HepG2 (cell line): ENCODE data around the gene ADAMTS4. TPM values are rescaled to one million over a fixed set of nuclear protein-coding genes. Genes with fewer than 3 reads are reported as not detected.

Source experiments
- ARHGAP35 ChIP-seq: sonication (generic); formaldehyde crosslinking; IDR thresholded peaks from 2 replicates; pipeline ENCODE4 v1.9.0; 2022; ENCODE audit warnings: mild to moderate bottlenecking, inconsistent platforms, moderate library complexity, missing genetic modification reagents, borderline replicate concordance
- CREM ChIP-seq, 2 experiments: sonication (generic) in 1 of 2; formaldehyde crosslinking in 1 of 2; IDR thresholded peaks; 2 replicates each; pipeline versions ENCODE4 v1.4.0 to v1.6.1; 2016 to 2020; ENCODE audit warnings: antibody characterized with exemption in 1 of 2, mild to moderate bottlenecking in 1 of 2, missing genetic modification reagents in 1 of 2
- DMTF1 ChIP-seq: sonication (generic); formaldehyde crosslinking; IDR thresholded peaks from 2 replicates; pipeline ENCODE4 v1.4.0; 2020; ENCODE audit warnings: mild to moderate bottlenecking, missing genetic modification reagents
- ELF4 ChIP-seq: sonication (generic); formaldehyde crosslinking; IDR thresholded peaks from 2 replicates; pipeline ENCODE4 v1.5.0; 2020; ENCODE audit warnings: missing genetic modification reagents, mild to moderate bottlenecking, moderate library complexity, borderline replicate concordance
- NCOA1 ChIP-seq: sonication (generic); formaldehyde crosslinking; IDR thresholded peaks from 2 replicates; pipeline ENCODE4 v1.9.0; 2021; ENCODE audit warnings: missing genetic modification reagents
- NKX3-1 ChIP-seq: sonication (generic); formaldehyde crosslinking; IDR thresholded peaks from 2 replicates; pipeline ENCODE4 v1.5.0; 2020; ENCODE audit warnings: missing genetic modification reagents
- NR1H2 ChIP-seq: sonication (generic); formaldehyde crosslinking; IDR thresholded peaks from 2 replicates; pipeline ENCODE4 v1.8.1; 2022; ENCODE audit warnings: low read depth, missing genetic modification reagents, borderline replicate concordance
- POGZ ChIP-seq: sonication (generic); formaldehyde crosslinking; IDR thresholded peaks from 2 replicates; pipeline ENCODE4 v1.4.0; 2020; ENCODE audit warnings: mild to moderate bottlenecking, missing genetic modification reagents
- SCMH1 ChIP-seq: sonication (generic); formaldehyde crosslinking; IDR thresholded peaks from 2 replicates; pipeline ENCODE4 v1.9.0; 2021; ENCODE audit warnings: missing genetic modification reagents, mild to moderate bottlenecking, borderline replicate concordance
- SIN3B ChIP-seq: fragments of 150-350 bp; IDR thresholded peaks from 2 replicates; pipeline ENCODE4 v1.6.1; 2014; ENCODE audit warnings: low read length
- SUZ12 ChIP-seq: fragments of 150-350 bp; IDR thresholded peaks from 2 replicates; pipeline ENCODE4 v1.6.1; 2014; ENCODE audit warnings: low read depth, low read length
- YEATS2 ChIP-seq: sonication (generic); formaldehyde crosslinking; IDR thresholded peaks from 2 replicates; pipeline ENCODE4 v1.4.0; 2020; ENCODE audit warnings: missing genetic modification reagents, borderline replicate concordance
- ZBTB1 ChIP-seq: sonication (generic); formaldehyde crosslinking; IDR thresholded peaks from 2 replicates; pipeline ENCODE4 v1.4.0; 2020; ENCODE audit warnings: missing genetic modification reagents, borderline replicate concordance
- ZKSCAN5 ChIP-seq: sonication (generic); formaldehyde crosslinking; IDR thresholded peaks from 2 replicates; pipeline ENCODE4 v1.5.1; 2020; ENCODE audit warnings: mild to moderate bottlenecking, missing genetic modification reagents
- ZNF567 ChIP-seq: sonication (generic); formaldehyde crosslinking; IDR thresholded peaks from 2 replicates; pipeline ENCODE4 v1.8.1; 2023; ENCODE audit warnings: mild to moderate bottlenecking, missing genetic modification reagents, borderline replicate concordance
- ZNF761 ChIP-seq: sonication (generic); formaldehyde crosslinking; conservative IDR thresholded peaks from 2 replicates; pipeline ENCODE4 v1.4.0; 2020; ENCODE audit warnings: mild to moderate bottlenecking, missing genetic modification reagents
- polyA plus RNA-seq, 8 experiments: library from polyadenylated mRNA; depleted of rRNA in 3 of 8; stranded (reverse) in 7 of 8; unstranded in 1 of 8; fragments of >200 nt; fragmentation: Illumina TruSeq in 4 of 8; extraction: Trizol in 4 of 8; gene quantifications; 2 replicates each; pipeline versions ENCODE4 v1.2.1 to v1.2.3, GENCODE V29; 2011 to 2016; ENCODE audit warnings: low read depth in 4 of 8, missing spikeins in 1 of 8, mixed read lengths in 1 of 8; ENCODE audit not compliant: insufficient read depth in 1 of 8
- total RNA-seq, 5 experiments: library from RNA; depleted of rRNA; stranded (reverse); fragments of >200 nt; fragmentation: Illumina TruSeq; extraction: Trizol; gene quantifications; 2 replicates each; pipeline ENCODE4 v1.2.3, GENCODE V29; 2016; ENCODE audit warnings: low read depth in 1 of 5
- TF ChIP-seq, protein P1 (sequence below): IDR thresholded peaks from 2 replicates; pipeline ENCODE4 v1.6.1; 2016; ENCODE audit warnings: mild to moderate bottlenecking
- TF ChIP-seq, protein P2 (sequence below), 2 experiments: sonication (generic) in 1 of 2; formaldehyde crosslinking in 1 of 2; IDR thresholded peaks; 2 replicates each; pipeline versions ENCODE4 v1.4.0 to v1.6.1; 2016 to 2020; ENCODE audit warnings: borderline replicate concordance in 1 of 2, low read depth in 1 of 2, mild to moderate bottlenecking in 1 of 2, missing genetic modification reagents in 1 of 2

ADAMTS4 gene
- total and polyA plus RNA-seq, 2 of the 13 experiments (the other 11 are each of a cell fraction or from before 2014, with no cell fraction given) = 0.51 to 1.7 TPM

GRCh38 chr1:161177112-161177935, 21.5 kb downstream of the ADAMTS4 start, which contains the start of gene B4GALT3 (continued):
- peak; percentile 88; the same call in 1 of the 2 replicates for TF ChIP-seq DMTF1 (CRISPR knock-in tag)
- TF ChIP-seq NCOA1 (CRISPR knock-in tag) = no peak; the same call in 1 of the 2 replicates
- TF ChIP-seq SUZ12 = no peak
- peak; percentile 75 for TF ChIP-seq POGZ (CRISPR knock-in tag)
- peak; percentile 43; the same call in 1 of the 2 replicates for TF ChIP-seq YEATS2 (CRISPR knock-in tag)
- TF ChIP-seq ZKSCAN5 (CRISPR knock-in tag) = no peak
- peak; percentile 61; the same call in 1 of the 2 replicates for TF ChIP-seq NKX3-1
- TF ChIP-seq ZNF567 (CRISPR knock-in tag) = no peak
- TF ChIP-seq, protein P1, sequence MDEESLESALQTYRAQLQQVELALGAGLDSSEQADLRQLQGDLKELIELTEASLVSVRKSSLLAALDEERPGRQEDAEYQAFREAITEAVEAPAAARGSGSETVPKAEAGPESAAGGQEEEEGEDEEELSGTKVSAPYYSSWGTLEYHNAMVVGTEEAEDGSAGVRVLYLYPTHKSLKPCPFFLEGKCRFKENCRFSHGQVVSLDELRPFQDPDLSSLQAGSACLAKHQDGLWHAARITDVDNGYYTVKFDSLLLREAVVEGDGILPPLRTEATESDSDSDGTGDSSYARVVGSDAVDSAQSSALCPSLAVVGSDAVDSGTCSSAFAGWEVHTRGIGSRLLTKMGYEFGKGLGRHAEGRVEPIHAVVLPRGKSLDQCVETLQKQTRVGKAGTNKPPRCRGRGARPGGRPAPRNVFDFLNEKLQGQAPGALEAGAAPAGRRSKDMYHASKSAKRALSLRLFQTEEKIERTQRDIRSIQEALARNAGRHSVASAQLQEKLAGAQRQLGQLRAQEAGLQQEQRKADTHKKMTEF (CRISPR knock-in tag) = peak; percentile 87
- no peak; the same call in 1 of the 2 replicates for TF ChIP-seq ARHGAP35 (CRISPR knock-in tag)
- TF ChIP-seq CREM (IDR thresholded peaks at IDR 0.05) = peak; percentile 42
- peak; percentile 4; the same call in 1 of the 2 replicates for TF ChIP-seq CREM (CRISPR knock-in tag; IDR thresholded peaks at IDR 0.05)
- TF ChIP-seq, protein P2, sequence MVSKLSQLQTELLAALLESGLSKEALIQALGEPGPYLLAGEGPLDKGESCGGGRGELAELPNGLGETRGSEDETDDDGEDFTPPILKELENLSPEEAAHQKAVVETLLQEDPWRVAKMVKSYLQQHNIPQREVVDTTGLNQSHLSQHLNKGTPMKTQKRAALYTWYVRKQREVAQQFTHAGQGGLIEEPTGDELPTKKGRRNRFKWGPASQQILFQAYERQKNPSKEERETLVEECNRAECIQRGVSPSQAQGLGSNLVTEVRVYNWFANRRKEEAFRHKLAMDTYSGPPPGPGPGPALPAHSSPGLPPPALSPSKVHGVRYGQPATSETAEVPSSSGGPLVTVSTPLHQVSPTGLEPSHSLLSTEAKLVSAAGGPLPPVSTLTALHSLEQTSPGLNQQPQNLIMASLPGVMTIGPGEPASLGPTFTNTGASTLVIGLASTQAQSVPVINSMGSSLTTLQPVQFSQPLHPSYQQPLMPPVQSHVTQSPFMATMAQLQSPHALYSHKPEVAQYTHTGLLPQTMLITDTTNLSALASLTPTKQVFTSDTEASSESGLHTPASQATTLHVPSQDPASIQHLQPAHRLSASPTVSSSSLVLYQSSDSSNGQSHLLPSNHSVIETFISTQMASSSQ (IDR thresholded peaks at IDR 0.05; ENCODE audit: low read depth) = no peak
- TF ChIP-seq, protein P2 (CRISPR knock-in tag; IDR thresholded peaks at IDR 0.05; ENCODE audit: borderline replicate concordance) = peak; percentile 72; the same call in 1 of the 2 replicates
- no peak for TF ChIP-seq ZBTB1 (CRISPR knock-in tag)
- peak; percentile 87 for TF ChIP-seq ZNF761 (CRISPR knock-in tag)
- TF ChIP-seq NR1H2 (CRISPR knock-in tag) = no peak
- no peak; the same call in 1 of the 2 replicates for TF ChIP-seq SIN3B
- TF ChIP-seq ELF4 (CRISPR knock-in tag) = no peak
- no peak for TF ChIP-seq SCMH1
